ENCODE results near the gene GSG1L2.

GSG1L2 gene

GRCh38 chr17:9855036-9855435 is 33.2 kb upstream of the GSG1L2 start:
- TF ChIP-seq CTCF (IDR thresholded peaks at IDR 0.05; ENCODE audit: low read depth, low read length), result no peak
- in situ Hi-C loops (cut with HindIII; ENCODE audit: low sequenced_read_pairs), result no loop called here
- H3K4me3 ChIP-seq (ENCODE audit: low read depth, low read length), result no peak overlapping the region
- no peak for DNase-seq (ENCODE audit: low read depth, low spot score)

- DNase-seq (ENCODE audit: low read depth, low spot score), result no peak
- no peak overlapping the region for H3K4me3 ChIP-seq (ENCODE audit: low read depth, low read length)
- in situ Hi-C loops (cut with HindIII; ENCODE audit: low sequenced_read_pairs), result no loop called here
- TF ChIP-seq CTCF (IDR thresholded peaks at IDR 0.05; ENCODE audit: low read depth, low read length), result no peak
These were observed 32.4 kb upstream of the GSG1L2 start for GRCh38 chr17:9854255-9854654.

GRCh38 chr17:9850151-9850550 is 28.3 kb upstream of the GSG1L2 start:
- no peak for DNase-seq (ENCODE audit: low read depth, low spot score)

GRCh38 chr17:9845306-9845705 is 23.4 kb upstream of the GSG1L2 start:
- peak; percentile 18 for DNase-seq (ENCODE audit: low read depth, low spot score)
- no peak for TF ChIP-seq CTCF (IDR thresholded peaks at IDR 0.05; ENCODE audit: low read depth, low read length)

More at GRCh38 chr17:9850151-9850550, 28.3 kb upstream of the GSG1L2 start:
- TF ChIP-seq CTCF (IDR thresholded peaks at IDR 0.05; ENCODE audit: low read depth, low read length), result no peak
- no peak overlapping the region for H3K4me3 ChIP-seq (ENCODE audit: low read depth, low read length)
- in situ Hi-C loops (cut with HindIII; ENCODE audit: low sequenced_read_pairs), result no loop called here

GRCh38 chr17:9844153-9844552 is 22.3 kb upstream of the GSG1L2 start:
- in situ Hi-C loops (cut with HindIII; ENCODE audit: low sequenced_read_pairs), result no loop called here
- no peak for DNase-seq (ENCODE audit: low read depth, low spot score)
- TF ChIP-seq CTCF (IDR thresholded peaks at IDR 0.05; ENCODE audit: low read depth, low read length), result no peak
- H3K4me3 ChIP-seq (ENCODE audit: low read depth, low read length), result no peak overlapping the region

More at GRCh38 chr17:9845306-9845705, 23.4 kb upstream of the GSG1L2 start:
- in situ Hi-C loops (cut with HindIII; ENCODE audit: low sequenced_read_pairs), result no loop called here
- H3K4me3 ChIP-seq (ENCODE audit: low read depth, low read length), result no peak overlapping the region

GRCh38 chr17:9843152-9844010 is 21.5 kb upstream of the GSG1L2 start:
- DNase-seq (ENCODE audit: low read depth, low spot score), result peak; percentile 7
- in situ Hi-C loops (cut with HindIII; ENCODE audit: low sequenced_read_pairs), result no loop called here
- no peak overlapping the region for H3K4me3 ChIP-seq (ENCODE audit: low read depth, low read length)
- TF ChIP-seq CTCF (IDR thresholded peaks at IDR 0.05; ENCODE audit: low read depth, low read length), result no peak

Measured in astrocyte of the spinal cord (primary cell).